Suppressor macrophage treated with lipopolysaccharide for 1 hour (primary cell): ENCODE results near the gene CASD1.

Experiments used
- DNase-seq, 3 donors: peaks; one replicate each; pipeline ENCODE4 v3.0.0-alpha.2; 2020 to 2022

CASD1 gene

DNA sequence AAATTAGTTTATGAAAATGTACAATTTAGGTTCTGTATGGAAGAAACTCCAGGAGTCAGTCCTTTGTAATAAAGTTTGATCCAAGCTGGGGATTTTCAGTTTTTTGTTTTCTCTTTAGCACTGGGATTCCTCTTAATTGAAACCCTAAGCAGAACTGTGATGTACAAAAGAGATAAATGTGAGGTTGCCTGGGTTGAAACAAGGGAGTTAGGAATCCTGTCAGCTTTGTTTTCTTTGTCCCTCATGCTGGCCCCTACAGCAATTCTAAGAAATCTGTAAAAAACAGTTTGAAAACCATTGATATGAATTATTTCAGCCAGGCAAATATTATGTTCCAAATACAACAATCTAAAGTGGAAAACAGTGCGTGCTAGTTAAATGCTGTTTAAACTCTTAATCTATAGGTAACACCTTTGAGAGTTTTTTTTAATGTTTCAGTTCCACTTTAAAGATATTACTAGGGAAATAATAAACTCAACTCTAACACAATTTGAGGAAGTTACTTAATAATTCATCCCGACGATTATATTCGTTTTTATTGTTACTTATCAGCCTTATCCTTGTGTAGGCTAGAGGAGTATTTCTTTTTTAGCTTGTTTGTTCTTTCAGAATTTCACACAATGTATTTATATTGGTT lies 81.0 kb downstream of the CASD1 start:
- DNase-seq = no peak

DNA sequence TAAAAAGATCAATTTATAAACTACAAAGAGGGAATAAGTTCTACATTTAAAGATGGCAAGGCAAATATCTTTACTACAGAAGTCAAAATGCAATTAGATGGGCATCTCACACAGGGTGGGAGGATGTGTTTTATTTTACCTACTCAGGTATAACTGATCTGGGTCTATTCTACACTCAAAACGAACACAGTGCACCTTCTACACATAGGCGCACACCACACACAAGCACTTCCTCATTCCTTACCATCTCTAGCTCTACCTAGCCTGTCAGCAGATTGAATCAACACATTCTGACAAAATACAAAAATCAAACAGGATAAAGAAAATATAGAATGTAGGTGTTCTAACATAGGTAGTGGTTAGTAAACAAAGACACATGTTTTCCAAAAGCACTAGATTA lies 81.6 kb downstream of the CASD1 start:
- no peak for DNase-seq

DNA sequence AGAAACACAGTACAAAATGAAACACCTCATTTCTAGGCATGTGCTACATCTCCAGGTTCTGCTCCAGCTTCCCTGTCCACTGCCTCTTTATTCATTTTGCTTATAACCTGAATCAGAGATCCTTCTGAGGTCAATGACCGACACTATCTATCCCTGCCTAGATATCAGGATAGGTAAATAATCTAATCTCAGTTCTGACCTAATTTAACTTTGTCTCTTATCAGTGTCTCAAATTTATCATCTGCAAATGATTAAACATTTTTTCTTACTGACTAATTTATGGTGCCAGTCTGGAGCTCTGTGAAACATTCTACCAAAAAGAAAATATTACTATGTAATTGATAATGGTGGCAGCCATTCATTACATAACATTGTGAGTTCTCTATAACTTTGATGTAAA lies 85.3 kb downstream of the CASD1 start:
- DNase-seq = no peak

- DNase-seq = no peak
Observed at GRCh38 chr7:94595717-94596116, 86.1 kb downstream of the CASD1 start.

GRCh38 chr7:94600267-94600666 lies 90.7 kb downstream of the CASD1 start:
- DNase-seq = no peak

- DNase-seq = no peak
Observed at GRCh38 chr7:94602181-94602580, 92.6 kb downstream of the CASD1 start.

GRCh38 chr7:94605031-94605430 lies 95.4 kb downstream of the CASD1 start:
- no peak for DNase-seq
